Left hindlimb (tissue), 1 donor: Measurements from ENCODE around the gene PRR19.

Experiments
- DNase-seq: peaks from one replicate; pipeline ENCODE4 v3.0.0-alpha.2; 2018

The PRR19 gene

GRCh38 chr19:42284591-42285341, 17.2 kb upstream of the PRR19 start:
- DNase-seq: peak; percentile 60

- peak; percentile 64 for DNase-seq
Observed at GRCh38 chr19:42285541-42285941, 16.4 kb upstream of the PRR19 start.

- no peak for DNase-seq
Observed at GRCh38 chr19:42285988-42286348, 16.0 kb upstream of the PRR19 start.

- peak; percentile 65 for DNase-seq
Observed at GRCh38 chr19:42286349-42287016, 15.4 kb upstream of the PRR19 start.

GRCh38 chr19:42287017-42287826, 14.7 kb upstream of the PRR19 start:
- peak; percentile 36 for DNase-seq

GRCh38 chr19:42287827-42288107, 14.2 kb upstream of the PRR19 start:
- no peak for DNase-seq

- peak; percentile 23 for DNase-seq
Observed at GRCh38 chr19:42288387-42288786, 13.5 kb upstream of the PRR19 start.

- peak; percentile 29 for DNase-seq
Observed at GRCh38 chr19:42288881-42289555, 12.9 kb upstream of the PRR19 start.

- peak; percentile 21 for DNase-seq
Observed at GRCh38 chr19:42289556-42290041, 12.3 kb upstream of the PRR19 start.

GRCh38 chr19:42290136-42290522, 11.8 kb upstream of the PRR19 start:
- DNase-seq: peak; percentile 33

- peak; percentile 31 for DNase-seq
Observed at GRCh38 chr19:42290523-42291434, 11.2 kb upstream of the PRR19 start.

GRCh38 chr19:42291435-42291810, 10.5 kb upstream of the PRR19 start:
- DNase-seq: peak; percentile 48

- peak; percentile 34 for DNase-seq
Observed at GRCh38 chr19:42292042-42292960, 9.6 kb upstream of the PRR19 start.

GRCh38 chr19:42292963-42293362, 9.0 kb upstream of the PRR19 start:
- no peak for DNase-seq

GRCh38 chr19:42293540-42293939, 8.4 kb upstream of the PRR19 start:
- peak; percentile 35 for DNase-seq

GRCh38 chr19:42293948-42294347, 8.0 kb upstream of the PRR19 start:
- peak; percentile 40 for DNase-seq

- peak; percentile 31 for DNase-seq
Observed at GRCh38 chr19:42294471-42295137, 7.3 kb upstream of the PRR19 start.

GRCh38 chr19:42295342-42295741, 6.6 kb upstream of the PRR19 start:
- no peak for DNase-seq

GRCh38 chr19:42295831-42296525, 6.0 kb upstream of the PRR19 start:
- peak; percentile 83 for DNase-seq

- no peak for DNase-seq
Observed at GRCh38 chr19:42297039-42297438, 4.9 kb upstream of the PRR19 start.
